ENCODE data around the gene LRFN3. TPM values are rescaled to one million over a fixed set of nuclear protein-coding genes. Genes with fewer than 3 reads are reported as not detected.
A peak's percentile ranks its signal among the peaks of the same experiment; 100 is the strongest.
"Not testable (repeated sequence)": the region's sequence is repeated elsewhere in the genome, so short reads cannot be mapped to it uniquely, and the experiment has no call there.

LRFN3 gene
- total and polyA plus RNA-seq, 2 of the 13 experiments (the other 11 are each of a cell fraction or from before 2014, with no cell fraction given) = 0.74 to 1.6 TPM

DNA sequence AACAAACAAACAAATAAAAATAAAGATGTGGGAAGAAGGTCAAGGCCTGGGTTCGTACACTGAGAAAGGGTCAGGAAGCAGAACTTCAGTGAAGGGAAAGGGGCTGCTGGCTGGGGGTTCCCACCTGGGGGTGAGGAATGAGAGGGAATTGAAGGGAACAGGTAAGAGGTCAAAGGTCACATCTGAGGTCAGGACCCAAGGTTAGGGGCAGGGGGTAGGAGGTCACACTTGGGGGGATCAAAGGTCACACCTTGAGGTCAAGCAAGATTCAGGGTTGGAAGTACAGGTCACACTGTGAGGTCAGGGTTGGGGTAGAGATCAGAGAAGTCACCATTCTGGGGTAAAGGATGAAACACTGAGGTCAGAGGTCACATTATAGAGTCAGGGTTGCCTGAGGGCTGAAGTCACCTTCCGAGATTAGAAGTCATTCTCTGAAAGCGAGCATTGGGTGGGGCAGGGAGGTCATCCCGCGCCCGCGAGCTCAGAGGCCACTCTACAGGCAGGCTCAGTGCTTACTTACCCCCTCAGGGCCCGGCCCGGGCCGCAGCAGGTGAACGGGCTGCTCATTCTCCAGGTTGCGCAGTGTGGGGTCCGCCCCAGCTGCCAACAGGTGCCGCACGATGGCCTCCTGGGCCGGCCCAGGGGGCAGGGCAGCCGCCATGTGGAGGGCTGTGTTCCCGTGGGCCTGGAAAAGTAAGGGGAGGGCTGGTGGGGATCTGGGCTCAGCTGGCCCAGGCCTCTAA, 46.6 kb upstream of the LRFN3 start:
- CTCF ChIA-PET (ENCODE audit: low intra/inter-chr PET ratio, low total read pairs) = no interaction called here
- DNase-seq (ENCODE audit: low spot score) = no peak
- Histone ChIP-seq H3K36me3 (replicated peaks in 1 of 2; ENCODE audit: control insufficient read depth in 1 of 2, insufficient read depth in 2 of 2, low read length in 2 of 2) (peaks cover 5 to 17% of the 10 kb centered on the region in 2 experiments; a peak in 3 of 5 replicates), H3K27ac (ENCODE audit: extremely low read length, insufficient read depth, low read length) (no peak overlapping the region), H4K20me1 (ENCODE audit: insufficient read depth, low read length) (no peaks in the 10 kb centered on the region), H3K79me2 (ENCODE audit: insufficient read depth, low read length) (no peaks in the 10 kb centered on the region), H3K27me3 (ENCODE audit: control insufficient read depth in 1 of 2, insufficient read depth in 2 of 2, low read length in 2 of 2) (no peaks in the 10 kb centered on the region), H3K4me1 (ENCODE audit: insufficient read depth, low read length) (no peaks in the 10 kb centered on the region), H3K9ac (ENCODE audit: insufficient read depth, low read depth, low read length) (no peak overlapping the region), H2AFZ (ENCODE audit: low read length) (no peak overlapping the region), H3K4me2 (ENCODE audit: low read depth, low read length) (no peak overlapping the region), H3K4me3 (replicated peaks in 1 of 3; ENCODE audit: insufficient read depth in 1 of 3, low read depth in 2 of 3, low read length in 3 of 3) (no peak overlapping the region), H3K9me3 (ENCODE audit: low read length) (no peaks in the 10 kb centered on the region)
- TF ChIP-seq NR2F6 (IDR thresholded peaks at IDR 0.05) = peak; percentile 71
- TF ChIP-seq NR2F6 (CRISPR knock-in tag; IDR thresholded peaks at IDR 0.05) = no peak
- no peak for TF ChIP-seq KLF6 (CRISPR knock-in tag; IDR thresholded peaks at IDR 0.05)
- TF ChIP-seq NR2F1 (CRISPR knock-in tag; IDR thresholded peaks at IDR 0.05) = peak in 1 of 2 experiments; percentile 53; a peak in 2 of 4 replicates
- ATAC-seq = no peak
- WGBS (ENCODE audit: low lambda C conversion rate) = 94% methylated on average over 7 of the region's 18 CpGs
- POLR2A ChIA-PET = no interaction called here
- BruUV-seq (replicated peaks) = no TSS peak
- intact Hi-C loops (cut with micrococcal nuclease; ENCODE audit: unreplicated experiment) = no loop called here
- in situ Hi-C loops (cut with HindIII; ENCODE audit: extremely low pct_ligation_motif_present, low pct_unique_long_range_greater_than_20kb) = loop anchor here (10.0 kb wide), 1 partner anchor 45 kb away; the partner anchor contains the start of gene LRFN3
- no peak for FAIRE-seq

DNA sequence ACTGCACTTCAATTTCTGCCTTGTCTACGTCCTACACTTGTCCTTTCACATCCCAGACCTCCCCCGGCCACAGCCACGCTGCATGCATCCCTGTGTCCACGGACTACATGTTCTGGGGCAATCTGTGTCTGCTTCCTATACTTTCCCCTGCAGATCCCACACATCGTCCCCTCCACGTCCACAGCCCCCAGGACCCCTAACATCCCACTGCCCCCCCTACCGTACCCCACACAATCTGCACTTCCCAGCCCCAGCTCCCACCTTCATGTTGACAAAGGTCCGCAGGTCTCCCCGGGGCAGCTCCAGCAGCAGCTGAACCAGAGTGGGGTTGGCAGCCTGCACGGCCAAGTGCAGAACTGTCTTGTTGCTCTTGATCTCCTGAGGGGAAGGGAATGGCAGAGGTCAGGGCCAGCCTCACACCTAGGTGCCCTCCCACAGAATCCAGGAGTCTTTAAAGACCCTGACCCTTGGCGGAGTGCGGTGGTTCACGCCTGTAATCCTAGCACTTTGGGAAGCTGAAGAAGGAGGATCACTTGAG, 46.0 kb upstream of the LRFN3 start:
- Histone ChIP-seq H3K4me3 (replicated peaks in 1 of 3; ENCODE audit: insufficient read depth in 1 of 3, low read depth in 2 of 3, low read length in 3 of 3) (no peak overlapping the region), H4K20me1 (ENCODE audit: insufficient read depth, low read length) (no peaks in the 10 kb centered on the region), H3K9ac (ENCODE audit: insufficient read depth, low read depth, low read length) (no peak overlapping the region), H3K79me2 (ENCODE audit: insufficient read depth, low read length) (no peaks in the 10 kb centered on the region), H3K9me3 (ENCODE audit: low read length) (no peaks in the 10 kb centered on the region), H3K36me3 (replicated peaks in 1 of 2; ENCODE audit: control insufficient read depth in 1 of 2, insufficient read depth in 2 of 2, low read length in 2 of 2) (peaks cover 5 to 18% of the 10 kb centered on the region in 2 experiments; a peak in 3 of 5 replicates), H2AFZ (ENCODE audit: low read length) (no peak overlapping the region), H3K4me2 (ENCODE audit: low read depth, low read length) (no peak overlapping the region), H3K4me1 (ENCODE audit: insufficient read depth, low read length) (no peaks in the 10 kb centered on the region), H3K27ac (ENCODE audit: extremely low read length, insufficient read depth, low read length) (no peak overlapping the region), H3K27me3 (ENCODE audit: control insufficient read depth in 1 of 2, insufficient read depth in 2 of 2, low read length in 2 of 2) (no peaks in the 10 kb centered on the region)
- CTCF ChIA-PET (ENCODE audit: low intra/inter-chr PET ratio, low total read pairs) = no interaction called here
- no peak for TF ChIP-seq MTF2 (CRISPR knock-in tag; IDR thresholded peaks at IDR 0.05; ENCODE audit: borderline replicate concordance)
- TF ChIP-seq, protein P1, sequence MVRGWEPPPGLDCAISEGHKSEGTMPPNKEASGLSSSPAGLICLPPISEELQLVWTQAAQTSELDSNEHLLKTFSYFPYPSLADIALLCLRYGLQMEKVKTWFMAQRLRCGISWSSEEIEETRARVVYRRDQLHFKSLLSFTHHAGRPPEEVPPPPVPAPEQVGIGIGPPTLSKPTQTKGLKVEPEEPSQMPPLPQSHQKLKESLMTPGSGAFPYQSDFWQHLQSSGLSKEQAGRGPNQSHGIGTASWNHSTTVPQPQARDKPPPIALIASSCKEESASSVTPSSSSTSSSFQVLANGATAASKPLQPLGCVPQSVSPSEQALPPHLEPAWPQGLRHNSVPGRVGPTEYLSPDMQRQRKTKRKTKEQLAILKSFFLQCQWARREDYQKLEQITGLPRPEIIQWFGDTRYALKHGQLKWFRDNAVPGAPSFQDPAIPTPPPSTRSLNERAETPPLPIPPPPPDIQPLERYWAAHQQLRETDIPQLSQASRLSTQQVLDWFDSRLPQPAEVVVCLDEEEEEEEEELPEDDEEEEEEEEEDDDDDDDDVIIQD (CRISPR knock-in tag; IDR thresholded peaks at IDR 0.05; ENCODE audit: low read depth) = no peak
- no peak for TF ChIP-seq GPN1 (CRISPR knock-in tag; IDR thresholded peaks at IDR 0.05; ENCODE audit: borderline replicate concordance)
- no peak for TF ChIP-seq NFE2 (CRISPR knock-in tag; IDR thresholded peaks at IDR 0.05)
- no peak for TF ChIP-seq CEBPB (IDR thresholded peaks at IDR 0.05; ENCODE audit: borderline replicate concordance, low read depth, low read length)
- no peak for TF ChIP-seq ZNF121 (CRISPR knock-in tag; IDR thresholded peaks at IDR 0.05)
- BruUV-seq (replicated peaks) = no TSS peak
- WGBS (ENCODE audit: low lambda C conversion rate) = 95% methylated on average over 13 of the region's 13 CpGs
- no peak for FAIRE-seq
- no peak for ATAC-seq
- DNase-seq (ENCODE audit: low spot score) = no peak
- in situ Hi-C loops (cut with HindIII; ENCODE audit: extremely low pct_ligation_motif_present, low pct_unique_long_range_greater_than_20kb) = no loop called here
- POLR2A ChIA-PET = no interaction called here
- intact Hi-C loops (cut with micrococcal nuclease; ENCODE audit: unreplicated experiment) = no loop called here

DNA sequence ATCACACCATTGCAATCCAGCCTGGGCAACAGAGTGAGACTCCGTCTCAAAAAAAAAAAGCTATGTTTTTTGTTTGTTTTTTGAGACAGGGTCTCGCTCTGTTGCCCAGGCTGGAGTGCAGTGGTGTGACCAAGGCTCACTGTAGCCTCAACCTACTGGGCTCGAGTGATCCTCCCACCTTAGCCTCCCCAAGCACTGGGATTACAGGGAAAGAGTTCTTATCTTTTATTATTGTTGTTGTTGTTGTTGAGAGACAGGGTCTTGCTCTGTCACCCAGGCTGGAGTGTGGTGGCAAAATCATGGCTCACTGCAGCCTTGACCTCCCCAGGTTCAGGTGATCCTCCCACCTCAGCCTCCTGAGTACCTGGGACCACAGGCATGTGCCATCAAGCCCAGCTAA, 44.4 kb upstream of the LRFN3 start:
- H3K4me3 ChIP-seq (replicated peaks in 1 of 3; ENCODE audit: insufficient read depth in 1 of 3, low read depth in 2 of 3, low read length in 3 of 3); H3K9ac ChIP-seq (ENCODE audit: insufficient read depth, low read depth, low read length); BruUV-seq (replicated peaks); DNase-seq (ENCODE audit: low spot score); H3K27me3 ChIP-seq (ENCODE audit: control insufficient read depth in 1 of 2, insufficient read depth in 2 of 2, low read length in 2 of 2); H4K20me1 ChIP-seq (ENCODE audit: insufficient read depth, low read length); H2AFZ ChIP-seq (ENCODE audit: low read length); in situ Hi-C loops (cut with HindIII; ENCODE audit: extremely low pct_ligation_motif_present, low pct_unique_long_range_greater_than_20kb); H3K4me2 ChIP-seq (ENCODE audit: low read depth, low read length); H3K4me1 ChIP-seq (ENCODE audit: insufficient read depth, low read length); H3K27ac ChIP-seq (ENCODE audit: extremely low read length, insufficient read depth, low read length); POLR2A ChIA-PET; FAIRE-seq; ATAC-seq; H3K9me3 ChIP-seq (ENCODE audit: low read length); intact Hi-C loops (cut with micrococcal nuclease; ENCODE audit: unreplicated experiment); H3K79me2 ChIP-seq (ENCODE audit: insufficient read depth, low read length); CTCF ChIA-PET (ENCODE audit: low intra/inter-chr PET ratio, low total read pairs): not testable (repeated sequence)
- H3K36me3 ChIP-seq (replicated peaks in 1 of 2; ENCODE audit: control insufficient read depth in 1 of 2, insufficient read depth in 2 of 2, low read length in 2 of 2) = peaks cover 8 to 29% of the 10 kb centered on the region in 2 experiments; a peak in 4 of 5 replicates
- WGBS (ENCODE audit: low lambda C conversion rate) = 98% methylated on average over 3 of the region's 3 CpGs

Data from HepG2 (cell line).